NT2/D1 (cell line): ENCODE data around the gene FKBP5.
"Not testable (repeated sequence)": the region's sequence is repeated elsewhere in the genome, so short reads cannot be mapped to it uniquely, and the experiment has no call there.

Experiments used
- DNase-seq: peaks from one replicate; pipeline ENCODE4 v3.0.0-alpha.2; 2011; ENCODE audit warnings: low read depth, low spot score
- H3K27me3 ChIP-seq: 2 replicates; pipeline ENCODE4 v1.6.0; 2011; ENCODE audit warnings: mild to moderate bottlenecking; ENCODE audit not compliant: insufficient read length, insufficient read depth
- H3K36me3 ChIP-seq: 2 replicates; pipeline ENCODE4 v1.6.1; 2011; ENCODE audit warnings: mild to moderate bottlenecking, low read length, mixed read lengths; ENCODE audit not compliant: insufficient read depth, insufficient read length
- H3K4me1 ChIP-seq: 2 replicates; pipeline ENCODE4 v1.5.1; 2011; ENCODE audit not compliant: insufficient read depth, insufficient read length
- H3K4me3 ChIP-seq: 2 replicates; pipeline ENCODE4 v1.5.1; 2011; ENCODE audit warnings: low read depth; ENCODE audit not compliant: insufficient read length
- H3K9ac ChIP-seq: 2 replicates; pipeline ENCODE4 v1.6.0; 2011; ENCODE audit warnings: low read depth; ENCODE audit not compliant: insufficient read length
- H3K9me3 ChIP-seq: 2 replicates; pipeline ENCODE4 v1.5.1; 2011; ENCODE audit warnings: mild to moderate bottlenecking, low read length; ENCODE audit not compliant: insufficient read depth
- SUZ12 ChIP-seq: IDR thresholded peaks from 2 replicates; pipeline ENCODE4 v1.6.1; 2011; ENCODE audit not compliant: insufficient read length, insufficient read depth; ENCODE audit errors: extremely low read depth
- YY1 ChIP-seq: IDR thresholded peaks from 2 replicates; pipeline ENCODE4 v1.6.1; 2011; ENCODE audit not compliant: insufficient read length, insufficient read depth
- ZNF274 ChIP-seq: IDR thresholded peaks from 2 replicates; pipeline ENCODE4 v1.6.1; 2011; ENCODE audit warnings: mild to moderate bottlenecking, low read depth, low read length

Gene FKBP5

DNA sequence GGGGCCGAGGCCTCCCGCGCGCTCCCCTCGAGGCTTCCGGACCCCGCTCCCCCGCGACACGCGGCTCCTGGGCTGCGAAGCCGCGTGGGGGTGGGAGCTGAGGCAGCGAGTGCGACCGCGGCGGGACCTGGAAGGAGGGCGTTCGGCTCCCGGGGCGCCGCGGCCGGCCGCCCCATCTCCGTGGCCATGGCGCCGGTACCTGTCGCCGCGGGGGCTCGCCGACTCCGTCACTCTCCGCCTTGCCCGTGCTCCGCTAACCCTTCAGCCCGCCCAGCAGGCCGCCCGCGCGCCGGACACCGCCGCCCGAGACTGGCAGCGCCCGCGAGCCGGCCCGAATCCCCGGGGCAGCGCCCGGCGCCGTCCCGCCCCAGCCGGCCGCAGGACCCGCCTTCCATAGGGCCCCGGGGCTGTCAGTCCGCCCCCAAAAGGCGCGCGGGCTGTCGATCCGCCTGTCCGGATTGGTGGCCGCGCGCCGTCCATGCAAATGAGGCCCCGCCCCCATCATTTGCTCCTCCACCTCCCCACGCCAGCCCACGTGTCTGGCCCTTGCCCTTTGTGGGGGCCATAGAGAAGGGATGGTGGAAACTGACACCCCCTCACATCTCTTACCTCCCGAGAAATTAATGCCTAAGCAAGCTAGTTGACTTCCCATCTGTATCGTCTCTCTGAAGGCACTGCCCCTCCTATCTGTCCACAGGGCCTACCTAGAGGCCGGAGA, at the start of gene FKBP5:
Gene FKBP5 (minus strand): TSS at position 311 of the 718 bp plus-strand sequence. CDS start 46,091 bp downstream, outside the sequence.
- no peak for TF ChIP-seq SUZ12
- TF ChIP-seq ZNF274 = no peak
- TF ChIP-seq YY1 = no peak
- no peaks in the 10 kb centered on the region for H3K4me1 ChIP-seq
- H3K4me3 ChIP-seq = peak within 1 kb of the TSS; percentile 76
- H3K9ac ChIP-seq = peak within 1 kb of the TSS; percentile 88
- DNase-seq = peak; percentile 59
- H3K9me3 ChIP-seq = no peaks in the 10 kb centered on the region
- peaks cover 5% of the 10 kb centered on the region for H3K36me3 ChIP-seq
- H3K27me3 ChIP-seq = no peaks in the 10 kb centered on the region

DNA sequence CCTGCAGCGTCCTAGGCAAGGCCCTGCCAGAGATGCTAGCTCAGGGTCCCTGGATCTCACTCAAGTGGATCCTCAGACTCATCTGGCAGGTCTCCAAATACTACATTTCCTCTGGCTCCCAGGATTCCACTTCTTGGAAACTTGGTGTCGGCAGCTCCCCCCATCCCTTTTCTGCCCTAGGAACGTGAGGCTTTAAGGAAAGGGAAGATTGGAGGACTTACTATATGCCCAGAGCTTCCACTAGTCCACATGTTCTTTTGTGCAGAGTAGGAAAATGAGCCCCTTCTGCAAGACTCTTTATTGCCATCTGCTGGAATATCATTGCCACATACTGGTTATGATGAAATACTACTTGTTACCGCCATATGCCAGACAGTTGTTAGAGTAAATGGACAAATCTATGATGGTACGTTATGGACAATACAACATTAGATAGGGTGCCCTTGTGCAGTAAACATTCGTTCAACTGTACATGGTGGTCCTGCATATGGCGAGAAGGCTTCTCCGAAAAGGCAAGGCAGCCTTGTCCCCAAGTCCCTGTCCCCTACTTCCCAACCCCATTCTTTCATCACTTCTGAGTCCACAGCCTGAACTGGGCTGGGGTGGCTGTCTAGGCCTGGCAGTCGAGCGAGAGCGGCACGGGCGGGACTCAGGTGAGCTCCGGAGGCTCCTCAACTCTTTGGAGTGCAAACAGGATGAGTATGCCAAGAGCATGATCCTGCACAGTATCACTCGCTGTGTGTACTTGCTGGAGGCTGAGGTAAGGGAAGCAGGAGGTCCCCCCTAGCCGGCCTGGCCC, 48.9 kb upstream of the FKBP5 start:
- Histone ChIP-seq H3K27me3 (no peaks in the 10 kb centered on the region), H3K9me3 (no peaks in the 10 kb centered on the region), H3K9ac (no peak overlapping the region), H3K4me1 (peaks cover 13% of the 10 kb centered on the region), H3K36me3 (no peaks in the 10 kb centered on the region), H3K4me3 (no peak overlapping the region)
- no peak for TF ChIP-seq ZNF274
- no peak for TF ChIP-seq SUZ12
- TF ChIP-seq YY1 = no peak
- DNase-seq = no peak

DNA sequence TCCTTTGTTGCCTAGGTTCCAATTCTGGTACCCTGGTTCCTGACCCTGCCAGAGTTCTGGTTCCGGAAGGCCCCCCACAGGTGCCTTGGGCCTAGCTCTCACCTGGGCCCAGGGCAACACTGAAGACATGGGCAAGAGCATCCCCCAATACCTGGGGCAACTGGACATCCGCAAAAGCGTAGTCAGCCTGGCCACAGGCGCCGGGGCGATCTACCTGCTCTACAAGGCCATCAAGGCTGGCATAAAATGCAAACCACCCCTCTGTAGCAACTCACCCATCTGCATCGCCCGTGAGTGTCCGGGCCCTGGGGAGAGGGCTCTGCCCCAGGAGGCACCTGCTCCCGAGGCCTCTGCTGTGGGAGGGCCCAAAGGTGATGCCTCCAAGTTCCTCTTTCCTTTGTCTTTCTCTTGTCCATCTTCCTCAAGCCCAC, 48.3 kb upstream of the FKBP5 start, which contains the start of gene ARMC12:
Gene ARMC12 (plus strand): TSS at position 51 of the 431 bp plus-strand sequence. CDS start 77 bp downstream, at position 128.
- Histone ChIP-seq H3K9ac (peak within 1 kb of the TSS; percentile 28), H3K4me3 (no peak within 1 kb of the TSS), H3K9me3 (no peaks in the 10 kb centered on the region), H3K27me3 (no peaks in the 10 kb centered on the region), H3K4me1 (peaks cover 13% of the 10 kb centered on the region), H3K36me3 (no peaks in the 10 kb centered on the region)
- TF ChIP-seq YY1 (no peak), ZNF274 (no peak), SUZ12 (no peak)
- no peak for DNase-seq

DNA sequence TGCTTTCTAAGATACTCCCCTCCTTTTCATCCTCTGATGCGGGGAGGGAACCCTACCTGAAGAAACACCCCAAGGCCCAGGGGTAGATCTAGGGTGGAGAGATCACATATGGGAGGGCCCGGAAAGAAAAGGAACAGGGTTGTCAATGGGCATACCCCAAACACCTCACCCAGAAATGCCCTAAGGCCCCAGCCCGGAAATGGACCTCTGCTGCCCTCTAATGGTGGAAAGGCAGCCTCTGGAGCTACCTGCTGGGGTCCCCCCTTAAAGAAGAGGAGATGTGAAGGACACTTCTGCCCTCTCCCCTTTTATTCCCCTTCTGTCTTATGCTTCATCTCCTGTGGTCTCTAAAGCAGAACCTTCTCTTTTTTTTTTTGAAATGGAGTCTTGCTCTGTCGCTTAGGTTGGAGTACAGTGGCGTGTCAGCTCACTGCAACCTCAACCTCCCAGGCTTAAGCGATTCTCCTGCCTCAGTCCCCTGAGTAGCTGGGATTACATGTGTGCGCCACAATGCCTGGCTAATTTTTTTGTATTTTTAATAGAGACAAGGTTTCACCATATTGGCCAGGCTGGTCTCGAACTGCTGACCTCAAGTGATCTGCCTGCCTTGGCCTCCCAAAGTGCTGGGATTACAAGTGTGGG, 47.7 kb upstream of the FKBP5 start:
- Histone ChIP-seq H3K4me1 (peaks cover 13% of the 10 kb centered on the region), H3K36me3 (no peaks in the 10 kb centered on the region), H3K9ac (no peak overlapping the region), H3K4me3 (no peak overlapping the region), H3K9me3 (no peaks in the 10 kb centered on the region), H3K27me3 (no peaks in the 10 kb centered on the region)
- TF ChIP-seq YY1 = no peak
- no peak for TF ChIP-seq ZNF274
- TF ChIP-seq SUZ12 = no peak
- DNase-seq = no peak

DNA sequence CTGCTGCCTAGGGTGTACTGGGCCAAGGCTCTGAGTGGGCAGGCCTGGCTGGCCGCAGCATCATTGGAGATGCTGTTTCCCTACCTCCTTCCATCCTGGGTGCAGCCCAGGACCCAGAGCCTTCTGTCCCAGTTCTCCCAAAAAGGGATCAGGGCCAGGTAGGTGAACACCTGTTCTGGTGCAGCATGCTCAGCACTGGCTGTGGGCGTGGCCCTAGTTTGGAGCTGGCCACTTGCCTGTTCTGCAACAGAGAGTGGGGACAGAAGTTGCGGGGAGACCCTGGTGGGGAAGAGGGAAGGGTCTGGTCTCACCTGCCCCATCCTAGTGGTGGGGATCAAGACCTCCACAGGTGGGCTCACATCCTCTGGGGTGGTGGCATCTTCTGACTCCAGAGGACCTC, 46.7 kb upstream of the FKBP5 start:
- H3K4me1 ChIP-seq = peaks cover 13% of the 10 kb centered on the region
- H3K9ac ChIP-seq = peak overlapping the region; percentile 28
- TF ChIP-seq YY1 = no peak
- TF ChIP-seq SUZ12 = no peak
- no peak for TF ChIP-seq ZNF274

DNA sequence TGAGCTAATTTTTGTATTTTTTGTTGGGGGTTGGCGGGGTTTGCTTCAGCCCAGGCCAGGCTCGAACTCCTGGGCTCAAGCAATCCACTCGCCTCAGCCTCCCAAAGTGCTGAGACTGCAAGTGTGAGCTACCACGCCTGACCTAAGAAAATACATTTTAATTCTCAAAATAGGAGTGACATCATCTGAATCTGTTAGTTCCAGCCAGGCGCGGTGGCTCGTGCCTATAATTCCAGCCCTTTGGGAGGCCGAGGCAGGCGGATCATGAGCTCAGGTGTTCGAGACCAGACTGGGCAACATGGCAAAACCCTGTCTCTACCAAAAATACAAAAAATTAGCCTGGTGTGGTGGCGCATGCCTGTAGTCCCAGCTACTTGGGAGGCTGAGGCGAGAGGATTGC, 45.6 kb upstream of the FKBP5 start:
- not testable (repeated sequence) for DNase-seq, H3K4me3 ChIP-seq, H3K27me3 ChIP-seq, H3K36me3 ChIP-seq, H3K9me3 ChIP-seq, H3K9ac ChIP-seq
- H3K4me1 ChIP-seq = peaks cover 13% of the 10 kb centered on the region

More for the DNA sequence above, 46.7 kb upstream of the FKBP5 start:
- Histone ChIP-seq H3K27me3 (no peaks in the 10 kb centered on the region), H3K9me3 (no peaks in the 10 kb centered on the region), H3K36me3 (no peaks in the 10 kb centered on the region), H3K4me3 (no peak overlapping the region)
- DNase-seq = no peak

DNA sequence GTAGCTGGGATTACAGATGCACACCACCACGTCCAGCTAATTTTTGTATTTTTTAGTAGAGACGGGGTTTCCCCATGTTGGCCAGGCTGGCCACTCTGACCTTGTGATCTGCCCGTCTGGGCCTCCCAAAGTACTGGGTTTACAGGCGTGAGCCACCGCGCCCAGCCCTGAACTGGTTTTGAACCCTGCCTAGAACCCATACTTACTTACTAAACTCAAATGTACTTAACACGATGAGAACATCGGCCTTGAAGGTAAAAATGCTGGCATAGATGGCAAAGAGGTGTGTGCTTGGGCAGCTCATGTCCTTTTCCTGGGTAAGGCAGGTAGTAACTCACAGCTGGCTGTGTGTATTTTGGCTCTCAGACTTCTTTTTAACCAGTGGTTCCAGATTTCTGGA, 44.9 kb upstream of the FKBP5 start:
- Histone ChIP-seq H3K9me3 (no peaks in the 10 kb centered on the region), H3K4me1 (peaks cover 12% of the 10 kb centered on the region), H3K4me3 (no peak overlapping the region), H3K36me3 (no peaks in the 10 kb centered on the region), H3K9ac (peak overlapping the region; percentile 18), H3K27me3 (no peaks in the 10 kb centered on the region)
- no peak for DNase-seq
- no peak for TF ChIP-seq SUZ12
- no peak for TF ChIP-seq ZNF274
- no peak for TF ChIP-seq YY1
